ENCODE data around the gene EVC.

EVC gene

DNA sequence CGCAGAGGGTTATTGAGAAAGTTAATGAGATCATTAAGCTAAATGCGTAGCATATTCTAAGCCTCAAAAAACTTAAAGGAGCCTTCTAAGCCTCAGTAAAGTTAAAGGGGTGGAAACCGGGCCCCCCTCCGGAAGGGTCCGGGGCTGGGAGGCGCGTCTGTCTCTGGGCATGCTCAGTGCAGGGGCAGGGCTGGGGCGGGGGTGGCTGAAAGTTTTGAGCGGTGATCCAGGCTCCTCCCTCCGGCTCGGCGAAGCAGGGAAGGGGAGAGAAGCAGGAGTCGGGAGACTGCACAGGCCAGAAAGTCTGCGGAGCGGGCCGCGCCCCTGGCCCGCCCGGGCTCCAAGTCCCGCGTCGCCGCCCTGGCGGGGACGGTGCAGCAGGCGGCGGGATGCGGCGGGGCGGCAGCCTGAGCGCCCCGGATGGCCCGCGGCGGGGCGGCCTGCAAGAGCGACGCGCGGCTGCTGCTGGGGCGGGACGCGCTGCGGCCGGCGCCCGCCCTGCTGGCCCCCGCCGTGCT is at the start of gene EVC:
Gene EVC, plus strand, starts transcription at position 241 of the 518 bp plus-strand sequence. Its CDS starts 180 bp downstream, at position 421.
- peak; percentile 79 for DNase-seq

DNA sequence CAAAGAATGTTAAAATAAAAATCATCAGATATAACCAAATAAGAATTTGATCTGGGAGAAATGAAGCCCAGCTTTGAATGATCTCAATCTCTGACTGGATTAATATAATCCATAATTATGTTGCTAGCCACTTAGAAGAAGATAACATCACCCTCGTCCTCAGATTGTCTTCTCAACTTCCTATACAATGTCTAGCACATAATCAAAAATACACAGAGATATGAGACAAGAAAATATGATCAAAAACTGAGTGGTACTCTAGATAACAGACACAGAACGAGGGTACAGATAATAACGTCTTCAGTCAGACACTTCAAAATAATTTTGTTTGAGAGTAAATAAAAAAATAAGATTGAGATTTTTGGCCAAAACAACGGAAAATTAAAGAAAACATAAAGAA is 49.8 kb upstream of the EVC start:
- no peak for DNase-seq

DNA sequence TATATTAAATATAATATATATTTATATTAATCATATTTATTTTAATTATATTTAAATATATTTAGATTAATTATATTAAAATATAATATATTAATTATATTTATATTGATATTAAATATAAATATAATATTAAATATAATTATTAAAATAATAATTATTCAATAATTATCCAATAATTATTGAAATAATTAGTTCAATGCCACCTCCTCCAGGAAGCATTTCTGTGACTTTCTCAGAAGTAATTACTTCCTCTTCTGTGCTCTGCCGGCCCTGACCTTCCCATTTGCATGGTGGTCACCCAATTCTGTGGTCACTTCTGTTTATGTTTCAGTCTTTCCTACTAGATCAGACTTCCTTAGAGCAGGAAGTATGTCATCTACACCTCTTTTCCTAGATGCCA is 48.4 kb upstream of the EVC start:
- DNase-seq: no peak

GRCh38 chr4:5664778-5665177 is 46.2 kb upstream of the EVC start:
- no peak for DNase-seq

- DNase-seq: no peak
Measured at GRCh38 chr4:5666741-5667140, 44.3 kb upstream of the EVC start.

DNA sequence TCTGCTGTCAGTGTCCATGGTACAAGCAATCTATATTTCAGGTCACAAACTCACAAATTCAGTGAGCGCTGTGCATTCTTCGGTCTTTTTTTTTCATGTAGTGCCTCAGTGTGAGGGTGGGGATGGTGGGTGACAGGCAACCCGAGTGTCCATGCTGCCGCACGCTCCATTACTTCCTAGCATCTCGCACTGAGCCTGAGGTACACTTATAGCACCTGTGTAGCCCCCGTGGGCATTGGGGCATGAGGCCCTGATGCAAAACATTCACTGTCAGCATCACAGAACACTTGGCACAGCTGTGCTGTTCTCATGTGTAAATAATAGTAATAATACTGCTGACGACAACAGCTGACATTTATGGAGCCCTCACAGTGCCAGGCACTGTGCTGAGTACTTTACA is 34.2 kb upstream of the EVC start:
- DNase-seq: no peak

- no peak for DNase-seq
Measured at GRCh38 chr4:5678977-5679376, 32.0 kb upstream of the EVC start.

GRCh38 chr4:5683566-5683965 is 27.4 kb upstream of the EVC start:
- DNase-seq: no peak

DNA sequence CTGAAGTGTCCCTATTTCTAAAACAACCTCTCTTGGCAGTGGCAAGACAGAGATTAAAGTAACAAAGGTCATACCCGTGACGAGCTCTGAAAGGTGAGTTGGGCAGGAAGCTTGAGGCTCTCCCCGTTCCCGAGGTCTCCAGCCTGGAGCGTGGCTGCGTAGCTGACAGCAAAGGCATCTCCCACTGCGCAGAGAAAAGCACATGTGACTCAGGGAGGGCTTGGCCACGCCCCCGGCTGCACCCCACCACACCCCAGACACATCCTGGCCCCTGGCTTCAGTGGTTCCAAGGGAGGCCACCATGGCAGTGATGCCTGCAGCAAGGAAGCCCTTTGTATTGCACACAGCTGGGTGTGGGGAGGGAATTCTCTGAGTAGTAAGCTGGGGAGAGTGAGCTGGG is 25.7 kb upstream of the EVC start:
- no peak for DNase-seq

GRCh38 chr4:5686338-5686737 is 24.7 kb upstream of the EVC start:
- DNase-seq: no peak

GRCh38 chr4:5689065-5689464 is 21.9 kb upstream of the EVC start:
- no peak for DNase-seq

DNA sequence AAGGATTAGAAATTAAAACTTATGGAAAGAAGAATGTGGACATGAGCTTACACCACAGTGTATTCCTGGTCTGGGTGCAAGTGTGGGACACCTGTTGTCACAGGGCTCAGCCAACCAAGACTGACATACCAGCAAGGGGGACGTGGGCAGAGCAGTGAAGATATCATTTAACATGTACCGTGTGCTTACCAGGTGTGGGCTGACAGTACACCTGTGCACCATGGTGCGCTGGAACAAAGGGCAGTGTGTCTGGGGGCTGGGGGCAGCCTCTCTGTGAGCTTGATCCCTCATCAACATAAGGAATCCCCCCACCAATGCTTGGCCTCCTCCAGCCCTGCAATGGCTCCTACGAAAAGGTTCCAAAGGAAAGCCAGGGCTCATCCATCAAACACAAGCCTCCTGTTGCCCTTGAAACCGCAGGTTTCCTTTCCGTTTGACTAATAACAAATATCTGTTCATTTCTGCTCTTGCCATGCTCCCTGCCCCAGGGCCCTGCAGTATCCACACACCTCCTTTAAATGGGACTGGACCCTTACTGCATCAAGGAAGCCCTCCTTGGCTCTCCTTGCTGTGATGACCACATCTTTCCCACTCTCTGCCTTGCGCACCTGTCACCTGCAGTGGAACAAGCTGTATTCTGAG is 19.4 kb upstream of the EVC start:
- DNase-seq: peak; percentile 65

DNA sequence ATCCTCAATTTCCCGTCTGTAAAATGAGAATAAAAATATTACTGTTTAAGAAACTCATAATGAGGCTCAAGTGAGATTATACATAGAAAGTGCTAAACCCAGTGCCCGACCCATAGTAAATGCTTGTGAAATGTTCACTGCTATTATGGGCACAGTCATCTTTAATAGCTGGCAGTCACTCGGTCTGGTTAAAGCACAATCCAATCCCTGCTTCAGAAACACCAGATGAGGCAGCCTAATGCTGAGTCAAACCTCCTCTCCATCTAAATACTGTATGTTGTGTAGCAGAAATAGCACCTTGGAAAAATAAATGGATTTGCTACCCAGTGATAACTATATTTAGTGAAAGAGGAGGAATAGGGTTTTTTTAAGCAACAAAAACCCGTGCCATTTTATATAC is 17.1 kb upstream of the EVC start:
- peak; percentile 5 for DNase-seq

GRCh38 chr4:5696341-5696740 is 14.7 kb upstream of the EVC start:
- no peak for DNase-seq

GRCh38 chr4:5700459-5700858 is 10.5 kb upstream of the EVC start:
- no peak for DNase-seq

- no peak for DNase-seq
Measured at GRCh38 chr4:5701971-5702370, 9.0 kb upstream of the EVC start.

GRCh38 chr4:5703831-5704230 is 7.2 kb upstream of the EVC start:
- DNase-seq: no peak

DNA sequence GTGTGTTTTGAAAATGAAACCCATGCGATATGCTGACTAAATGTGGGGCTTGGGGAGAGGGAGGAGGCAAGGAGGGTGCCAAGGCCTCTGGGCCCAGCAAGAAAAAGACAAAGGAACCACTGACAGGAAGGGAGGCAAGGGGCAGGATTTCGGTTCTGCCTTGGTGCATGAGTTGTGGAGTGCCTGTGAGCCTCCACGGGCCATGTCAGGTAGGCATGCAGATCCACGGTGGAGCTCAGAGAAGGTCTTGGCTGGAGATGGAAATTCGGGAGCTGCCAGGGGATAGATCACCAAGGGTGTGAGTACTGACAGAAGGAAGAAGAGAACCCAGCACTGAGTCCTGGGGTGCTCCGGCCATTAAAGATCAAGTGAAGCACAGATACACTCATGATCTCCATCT is 6.7 kb upstream of the EVC start:
- no peak for DNase-seq

DNA sequence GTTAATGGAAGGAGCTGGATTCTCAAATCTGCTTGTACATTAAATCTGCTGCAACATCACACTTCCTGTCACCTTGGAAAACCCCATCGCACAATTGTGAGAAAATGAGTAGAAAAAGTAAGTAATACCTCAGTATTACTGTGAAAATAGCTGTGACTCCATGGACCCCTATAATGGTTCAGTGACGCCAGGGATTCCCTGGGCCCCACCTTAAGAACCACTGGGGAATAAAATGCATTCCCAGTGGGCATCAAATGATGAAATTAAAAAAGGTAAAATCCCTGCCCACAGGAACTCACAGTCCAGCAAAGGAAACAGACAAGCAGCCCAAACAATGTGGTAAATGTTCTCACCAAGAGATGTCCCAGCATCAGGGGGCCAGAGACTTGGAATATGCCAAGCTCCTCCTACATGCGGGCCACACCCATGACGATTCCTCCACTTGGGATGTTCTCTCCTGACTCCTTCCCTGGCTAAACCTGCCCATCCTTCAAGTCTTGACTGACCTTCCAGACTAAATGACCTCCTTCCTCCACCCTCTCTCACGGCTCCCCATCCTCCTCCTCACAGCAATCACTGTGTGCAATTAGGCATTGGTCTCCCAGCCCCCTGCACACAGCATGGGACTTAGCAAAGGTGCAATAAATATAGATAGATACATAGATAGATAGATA is 5.2 kb upstream of the EVC start:
- DNase-seq: no peak

DNA sequence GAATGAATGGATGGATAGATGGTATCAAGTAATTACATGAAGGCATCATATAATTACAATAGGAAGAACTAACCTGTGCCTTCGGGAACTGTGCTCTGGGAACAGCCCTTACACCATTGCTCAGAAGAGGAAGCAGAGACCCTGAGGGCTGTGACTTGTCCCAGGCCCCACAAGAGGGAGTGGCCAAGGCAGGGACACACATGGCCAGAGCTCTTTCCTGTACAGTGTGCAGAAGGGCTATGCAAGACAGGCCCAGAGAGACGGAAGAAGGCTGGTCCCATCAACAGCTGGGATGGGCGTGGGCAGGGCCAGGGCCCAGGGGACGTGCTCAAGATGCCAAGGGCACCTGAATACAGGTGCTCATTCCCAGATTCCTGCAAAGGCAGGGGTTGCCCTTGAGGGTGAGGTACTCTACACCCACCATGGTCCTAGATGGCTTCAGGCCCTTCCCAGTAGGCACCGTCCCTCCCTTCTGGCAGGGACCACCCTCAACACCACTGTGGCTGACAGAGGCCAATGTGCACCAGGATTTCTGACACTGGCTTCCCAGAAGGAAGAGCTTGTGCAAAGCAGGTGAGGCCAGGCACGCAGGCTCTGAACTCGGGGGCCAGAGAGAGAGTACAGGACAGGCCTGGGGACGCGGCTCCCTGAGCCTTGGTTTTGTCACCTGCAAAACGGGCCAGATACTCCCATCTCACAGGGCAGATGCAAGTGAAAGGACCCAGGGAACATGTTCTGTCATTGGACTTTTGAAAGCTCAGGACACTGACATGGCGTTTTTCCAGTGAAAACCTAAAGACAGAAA is 4.3 kb upstream of the EVC start:
- no peak for DNase-seq

GRCh38 chr4:5707366-5707765 is 3.6 kb upstream of the EVC start:
- no peak for DNase-seq

- DNase-seq: no peak
Measured at GRCh38 chr4:5707778-5708448, 3.1 kb upstream of the EVC start.

DNA sequence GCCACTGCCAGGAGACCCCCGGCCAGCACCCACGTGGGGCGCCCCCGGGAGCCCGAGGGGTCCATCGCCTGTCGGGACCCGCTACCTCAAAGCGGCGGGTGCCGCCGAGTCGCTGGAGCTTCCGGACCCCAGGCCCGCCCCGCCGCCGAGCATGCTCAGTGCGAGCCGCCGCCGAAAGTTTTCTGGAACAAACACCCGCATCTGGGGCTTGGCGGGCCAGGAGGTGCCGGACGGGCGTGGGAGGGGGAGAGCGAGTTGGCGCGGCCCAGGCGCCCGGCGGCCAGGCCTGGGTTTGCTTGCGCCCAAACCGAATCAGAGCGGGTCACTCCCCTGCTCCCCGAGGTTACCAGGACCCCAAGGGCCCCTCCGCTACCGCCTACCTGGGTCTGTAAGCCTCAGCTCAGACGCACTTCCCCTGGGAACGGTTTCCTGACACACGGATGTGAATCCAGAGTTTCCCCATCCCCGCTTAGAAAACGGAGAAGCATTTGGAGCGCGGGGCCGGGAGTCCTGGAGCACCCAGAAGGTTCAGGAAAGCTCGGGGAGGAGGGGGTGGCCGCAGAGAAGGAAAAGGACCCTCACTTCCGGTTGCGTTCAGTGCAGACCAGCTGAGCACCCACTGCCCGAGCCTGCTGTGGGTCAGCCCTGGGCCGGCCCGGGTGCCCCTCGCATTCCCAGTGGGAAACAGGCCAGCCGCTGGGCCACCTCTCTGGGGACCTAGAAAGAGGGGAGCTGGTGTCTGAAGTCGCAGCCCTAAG is 2.4 kb upstream of the EVC start, which contains the start of gene EVC2:
Gene EVC2, minus strand, starts transcription at position 111 of the 758 bp plus-strand sequence. Its CDS starts 46 bp downstream, at position 65.
- DNase-seq: no peak

Measured in NCI-H82 (cell line).